ENCODE measurements around the gene PAX3.

The PAX3 gene

DNA sequence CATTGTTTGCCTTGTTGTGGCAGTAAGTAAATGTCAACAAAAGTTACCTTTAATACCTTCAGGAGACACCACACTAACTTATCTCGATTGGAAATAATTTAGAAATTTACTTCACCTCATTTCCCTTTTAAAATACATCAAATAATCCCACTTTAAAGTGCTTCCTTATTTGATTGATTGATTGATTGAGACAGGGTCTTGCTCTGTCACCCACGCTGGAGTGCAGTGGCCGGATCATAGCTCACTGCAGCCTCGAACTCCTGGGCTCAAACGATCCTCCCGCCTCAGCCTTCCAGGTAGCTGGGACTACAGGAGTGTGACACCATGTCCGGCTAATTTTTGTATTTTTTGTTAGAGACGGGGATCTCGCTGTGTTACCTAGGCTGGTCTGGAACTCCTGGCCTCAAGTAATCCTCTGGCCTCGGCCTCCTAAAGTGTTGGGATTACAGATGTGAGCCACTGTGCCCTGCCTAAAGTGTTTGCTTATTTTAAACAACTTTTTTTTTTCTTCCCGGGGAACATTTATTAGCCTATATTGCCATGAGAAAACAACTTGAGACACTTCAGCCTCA, 12.0 kb upstream of the PAX3 start:
- no peak for DNase-seq (ENCODE audit: low read depth in 2 of 2, low spot score in 1 of 2)

DNA sequence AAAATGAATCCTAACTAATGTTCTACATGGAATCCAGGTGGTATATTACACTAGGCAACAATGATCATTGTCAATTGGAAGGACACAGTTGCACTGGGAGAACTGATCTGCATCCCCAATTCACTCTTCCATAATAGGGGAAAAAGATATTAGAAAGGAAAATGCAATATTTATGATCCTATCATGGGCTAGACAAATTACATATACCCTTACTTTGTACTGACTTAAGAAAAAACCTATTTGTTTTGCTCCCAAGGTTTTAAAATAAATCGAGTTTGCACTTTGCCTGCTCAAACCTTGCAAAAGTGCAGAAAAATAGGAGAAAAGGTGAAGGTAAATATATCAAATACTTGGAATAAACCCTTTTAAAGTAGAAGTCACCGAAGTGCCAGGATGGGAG, 11.0 kb upstream of the PAX3 start:
- DNase-seq (ENCODE audit: low read depth in 2 of 2, low spot score in 1 of 2), result no peak

DNA sequence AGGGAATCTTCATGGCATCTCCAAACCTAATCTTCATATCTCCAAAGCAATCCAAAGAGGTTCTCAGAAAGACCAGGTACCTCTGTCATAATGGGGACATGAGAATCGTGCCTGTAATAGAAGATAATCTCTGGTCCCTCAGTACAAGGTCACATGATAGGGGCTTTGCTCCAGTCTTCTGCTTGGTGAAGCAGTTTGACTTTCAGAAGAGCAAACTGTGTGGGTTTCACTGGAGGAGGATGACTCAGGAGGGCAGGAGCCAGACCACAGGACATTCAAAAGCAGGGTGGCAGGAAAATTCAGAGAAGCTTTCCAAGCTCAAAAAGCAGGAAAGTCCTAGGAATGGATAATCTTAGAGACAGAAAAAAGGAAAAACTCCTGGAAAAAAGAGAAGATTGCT, 10.6 kb upstream of the PAX3 start:
- DNase-seq (ENCODE audit: low read depth in 2 of 2, low spot score in 1 of 2), result no peak

DNA sequence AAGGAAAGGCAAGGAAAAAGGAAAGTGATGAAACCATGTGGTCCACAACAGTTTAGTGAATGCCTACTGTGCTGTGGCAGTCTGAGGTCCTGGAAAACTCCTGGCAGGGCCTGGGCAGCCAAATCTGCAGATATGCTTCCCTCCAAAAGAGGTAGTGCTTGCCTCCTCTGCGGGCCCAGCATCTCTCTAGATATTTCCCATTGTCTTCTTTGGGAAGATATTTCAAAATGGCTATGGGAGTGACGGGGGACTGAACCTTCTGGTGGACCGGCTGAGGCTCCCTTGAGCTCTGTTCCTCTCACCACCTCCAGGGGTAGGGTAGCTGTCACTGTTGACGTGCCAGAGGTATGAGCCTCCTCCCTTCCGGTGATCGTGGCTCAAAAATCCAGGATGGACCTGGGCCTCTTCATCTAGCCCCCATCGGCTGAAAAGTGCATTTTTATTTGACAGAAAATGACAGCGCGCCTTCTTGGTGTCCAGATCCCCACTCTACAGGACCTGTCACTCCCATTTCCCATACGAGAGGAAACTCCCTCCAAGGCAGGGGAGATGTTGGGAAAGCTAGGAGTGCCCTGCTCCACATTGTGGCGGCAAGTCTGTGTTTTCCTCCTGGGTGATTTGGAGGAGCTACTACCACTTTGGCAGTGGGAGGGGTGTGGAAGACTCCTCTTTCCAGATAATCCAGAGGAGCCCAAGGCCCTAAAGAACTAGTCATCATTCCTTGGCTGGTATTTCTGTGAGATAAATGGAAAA, 9.4 kb upstream of the PAX3 start:
- no peak for DNase-seq (ENCODE audit: low read depth in 2 of 2, low spot score in 1 of 2)

DNA sequence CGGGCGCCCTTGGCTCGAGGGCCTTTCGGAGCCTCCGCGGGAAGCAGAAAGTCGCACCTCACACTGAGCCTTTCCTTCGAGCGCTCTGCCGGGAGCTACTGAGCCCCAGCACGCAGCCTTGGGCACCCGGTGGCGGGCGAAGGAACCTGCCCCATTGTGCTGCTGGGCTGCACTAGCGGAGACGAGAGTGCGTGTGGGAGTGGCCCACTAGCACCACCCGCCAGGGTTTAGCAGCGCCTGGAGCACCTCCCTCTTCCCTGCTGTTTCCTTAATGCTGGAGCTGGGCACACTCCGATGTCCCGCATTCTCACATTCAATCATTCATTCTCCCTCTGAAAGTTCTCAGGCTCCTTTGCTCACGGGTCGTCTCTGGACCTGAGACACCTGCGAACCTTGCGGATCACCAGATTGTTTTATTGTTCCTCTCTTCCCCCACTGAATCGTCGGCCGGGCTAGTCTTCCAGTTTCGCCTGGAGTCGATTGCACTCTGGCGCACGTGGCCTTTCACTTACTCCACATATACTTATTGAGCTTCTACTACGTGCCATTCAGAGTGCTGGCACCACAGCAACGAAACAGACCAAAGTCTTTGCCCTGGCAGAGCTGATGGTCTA, 8.5 kb upstream of the PAX3 start:
- no peak for DNase-seq (ENCODE audit: low read depth in 2 of 2, low spot score in 1 of 2)

DNA sequence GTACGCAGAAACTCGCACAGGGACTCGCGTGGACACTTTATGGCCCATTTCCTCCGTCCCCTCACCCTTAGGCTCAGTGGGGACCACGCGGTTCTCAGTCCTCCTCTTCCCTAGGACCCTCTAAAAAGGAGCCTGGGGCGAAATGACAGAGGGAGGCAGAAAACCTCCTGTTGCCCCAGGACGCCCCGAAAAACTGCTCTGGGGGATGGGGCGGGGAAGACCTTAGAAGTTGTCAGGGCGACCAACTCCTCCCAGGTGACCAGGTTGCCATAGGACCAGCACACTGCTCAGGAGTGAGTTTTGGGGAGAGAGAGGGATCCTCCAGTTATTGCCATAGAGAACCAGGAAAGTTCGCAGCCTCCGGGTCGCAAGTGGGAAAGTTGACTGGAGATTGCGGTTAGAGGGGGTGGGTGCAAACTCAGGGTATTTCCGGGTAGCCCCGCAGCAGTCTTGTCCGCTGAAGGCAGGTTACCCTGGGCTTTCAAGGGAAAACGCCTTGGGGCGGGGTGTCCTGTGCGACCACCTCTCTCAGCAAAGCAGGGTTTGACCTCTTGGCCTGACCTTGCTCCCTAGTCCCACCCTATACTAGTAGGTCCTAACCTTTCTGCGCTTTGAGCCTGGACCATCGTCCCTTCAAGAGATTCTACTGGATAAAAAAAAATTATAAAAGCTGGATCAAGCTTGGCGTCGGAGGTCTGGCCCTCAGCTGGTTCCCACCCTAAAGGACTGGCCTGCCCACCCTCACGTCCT, 7.8 kb upstream of the PAX3 start:
- DNase-seq (ENCODE audit: low read depth in 2 of 2, low spot score in 1 of 2), result no peak

DNA sequence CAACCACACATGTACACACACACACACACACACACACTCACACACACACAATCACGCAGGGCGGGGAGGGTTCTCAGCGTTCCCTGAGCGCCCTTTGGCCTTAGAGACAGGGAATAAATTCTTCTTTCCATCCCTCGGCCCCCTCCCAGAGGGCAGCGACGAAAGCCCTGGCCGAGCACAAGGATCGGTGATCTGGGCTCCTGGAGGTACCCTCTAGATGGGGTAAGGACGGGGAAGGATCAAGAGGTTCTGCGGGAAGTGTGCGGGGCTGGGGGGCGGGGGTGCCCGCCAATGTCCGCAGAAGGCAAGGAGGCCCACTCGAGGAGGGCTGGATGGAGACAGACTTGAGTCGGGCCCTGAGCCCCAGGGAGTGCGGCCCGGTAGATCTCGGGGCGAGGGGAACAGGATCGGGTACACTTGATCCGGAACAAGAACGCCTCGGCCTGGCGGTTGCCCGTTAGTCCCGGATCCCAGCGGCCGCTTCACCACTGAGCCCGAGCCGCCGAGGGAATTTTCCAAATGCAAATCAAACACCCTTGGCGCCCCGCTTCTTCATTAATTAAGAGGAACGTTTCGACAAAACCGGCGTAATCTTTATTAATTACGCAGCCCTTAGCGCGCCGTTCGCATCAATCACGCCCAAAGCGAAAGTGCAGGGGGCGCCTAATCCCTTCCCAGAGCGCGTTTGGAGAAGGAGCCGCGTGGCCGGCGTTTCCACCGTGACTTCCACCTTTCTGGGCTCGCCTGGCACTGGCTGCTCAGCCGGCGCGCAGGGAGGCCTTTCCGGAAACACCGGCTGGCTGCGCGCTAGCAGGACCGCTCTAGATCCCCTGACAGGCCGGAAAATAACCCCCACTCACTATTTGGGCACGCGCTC, 7.0 kb upstream of the PAX3 start:
- DNase-seq (ENCODE audit: low read depth in 2 of 2, low spot score in 1 of 2), result no peak

DNA sequence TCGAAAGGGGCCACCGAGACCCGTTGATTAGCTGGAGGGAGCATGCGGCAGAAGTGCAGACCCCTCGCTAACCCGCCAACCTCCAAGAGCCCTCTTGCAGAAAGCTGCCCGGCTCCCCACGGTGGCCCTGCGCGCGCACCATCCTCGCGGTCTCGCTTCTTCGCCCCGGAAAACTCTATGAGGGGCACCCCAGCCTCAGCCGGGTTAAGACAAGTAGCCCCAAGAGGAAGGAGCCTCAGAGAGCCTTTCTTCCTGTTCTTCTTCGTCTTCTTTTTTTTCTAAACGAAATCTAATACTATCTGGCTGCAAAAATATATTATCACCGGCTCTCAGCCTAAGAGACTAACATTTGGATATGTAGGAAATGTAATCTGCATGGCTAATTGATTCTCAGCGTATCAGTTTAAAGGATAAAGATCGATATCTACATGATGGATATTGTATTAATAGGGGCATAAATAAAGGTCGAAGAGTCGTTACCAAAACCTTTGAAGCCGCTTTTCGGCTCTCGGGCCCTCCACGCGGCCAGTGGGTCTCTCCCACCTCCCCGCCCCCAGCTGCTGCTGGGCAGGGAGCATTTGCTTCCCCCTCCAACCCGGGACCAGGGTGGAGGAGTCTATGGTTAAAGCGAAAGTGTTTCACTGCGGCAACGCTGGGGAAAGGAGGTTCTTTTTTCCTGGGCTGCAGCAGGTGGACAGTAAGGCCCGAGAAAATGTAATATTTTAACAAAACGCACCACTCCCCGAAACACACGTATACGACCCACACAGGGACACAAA, 6.1 kb upstream of the PAX3 start:
- DNase-seq (ENCODE audit: low read depth in 2 of 2, low spot score in 1 of 2), result no peak

DNA sequence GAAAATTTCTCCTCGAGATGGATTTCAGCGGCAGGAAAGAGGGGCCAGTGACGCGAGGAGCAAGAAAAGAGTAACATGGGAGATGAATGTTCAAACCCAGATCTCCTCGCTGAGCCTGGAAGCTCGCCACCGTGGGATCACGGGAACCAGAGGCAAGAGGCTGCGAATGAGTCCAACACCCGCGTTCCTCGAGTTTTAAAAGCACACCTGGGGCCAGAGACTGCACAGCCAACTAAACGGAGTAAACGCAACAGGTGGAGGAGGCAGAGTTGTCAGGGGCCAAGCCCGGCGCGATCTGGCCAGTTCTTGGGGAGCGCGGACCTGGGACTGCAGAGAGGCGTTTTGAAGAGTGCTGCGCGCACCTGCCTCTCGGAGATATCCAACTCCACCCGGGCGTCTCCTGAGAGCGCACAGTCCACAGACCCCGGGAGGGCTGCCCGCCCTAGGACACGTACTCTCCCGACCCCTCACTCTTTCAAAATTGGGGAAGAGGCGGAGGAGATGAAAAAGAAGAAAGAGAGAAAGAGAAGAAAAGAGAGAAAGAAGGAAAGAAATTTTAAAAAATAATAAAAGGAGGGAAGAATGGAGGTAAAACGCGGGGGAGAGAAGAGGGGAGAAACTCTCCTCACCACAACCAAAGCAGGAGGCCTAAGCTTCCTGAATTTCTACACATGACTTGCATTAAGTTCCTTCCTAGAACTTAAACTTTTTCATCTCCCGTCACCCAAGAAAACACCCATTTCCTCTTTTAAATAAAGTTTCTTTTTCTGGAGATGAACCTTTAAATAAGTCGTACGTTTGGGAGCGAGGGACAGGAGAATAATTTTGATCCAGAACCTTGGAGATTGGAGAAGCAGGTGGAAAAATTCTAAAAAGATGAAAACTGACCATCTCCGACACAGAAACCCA, 5.3 kb upstream of the PAX3 start:
- no peak for DNase-seq (ENCODE audit: low read depth in 2 of 2, low spot score in 1 of 2)

DNA sequence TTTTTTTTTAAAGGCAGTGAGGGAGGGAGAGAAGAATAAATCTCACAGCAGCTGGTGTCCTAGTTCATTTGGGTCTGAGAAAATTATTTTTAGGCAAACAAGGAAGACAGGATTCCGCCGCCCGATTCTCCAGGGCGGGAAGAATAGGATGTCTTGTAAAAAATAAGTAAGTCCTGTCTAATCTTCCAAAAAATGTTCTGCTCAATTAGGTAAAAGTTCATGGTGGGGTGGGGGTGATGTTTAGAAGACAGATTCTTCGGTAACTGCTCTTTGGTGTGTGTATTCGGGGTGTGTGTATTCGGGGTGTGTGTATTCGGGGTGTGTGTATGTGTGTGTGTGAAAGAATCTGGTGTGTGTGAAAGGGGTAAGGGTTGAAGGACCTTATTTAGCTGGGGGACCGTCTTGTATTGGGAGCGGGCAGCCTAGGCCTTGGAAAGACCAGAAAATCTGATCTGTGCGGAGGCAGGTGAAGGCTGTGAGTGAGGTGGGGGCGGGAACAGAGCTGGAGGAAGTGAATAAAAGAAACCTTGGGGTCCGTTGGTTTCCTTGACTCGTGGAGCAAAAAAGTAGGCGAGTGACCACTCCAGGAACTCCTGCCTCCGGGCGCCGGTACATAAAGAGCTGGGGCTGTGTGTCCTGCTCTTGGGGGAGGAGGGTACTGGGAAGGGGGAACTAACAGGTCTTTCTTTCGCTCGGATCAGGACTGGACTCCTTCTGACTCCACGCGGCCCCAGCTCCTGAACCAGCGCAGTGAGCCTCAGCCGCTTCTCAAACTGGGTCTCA, 4.4 kb upstream of the PAX3 start:
- no peak for DNase-seq (ENCODE audit: low read depth in 2 of 2, low spot score in 1 of 2)

DNA sequence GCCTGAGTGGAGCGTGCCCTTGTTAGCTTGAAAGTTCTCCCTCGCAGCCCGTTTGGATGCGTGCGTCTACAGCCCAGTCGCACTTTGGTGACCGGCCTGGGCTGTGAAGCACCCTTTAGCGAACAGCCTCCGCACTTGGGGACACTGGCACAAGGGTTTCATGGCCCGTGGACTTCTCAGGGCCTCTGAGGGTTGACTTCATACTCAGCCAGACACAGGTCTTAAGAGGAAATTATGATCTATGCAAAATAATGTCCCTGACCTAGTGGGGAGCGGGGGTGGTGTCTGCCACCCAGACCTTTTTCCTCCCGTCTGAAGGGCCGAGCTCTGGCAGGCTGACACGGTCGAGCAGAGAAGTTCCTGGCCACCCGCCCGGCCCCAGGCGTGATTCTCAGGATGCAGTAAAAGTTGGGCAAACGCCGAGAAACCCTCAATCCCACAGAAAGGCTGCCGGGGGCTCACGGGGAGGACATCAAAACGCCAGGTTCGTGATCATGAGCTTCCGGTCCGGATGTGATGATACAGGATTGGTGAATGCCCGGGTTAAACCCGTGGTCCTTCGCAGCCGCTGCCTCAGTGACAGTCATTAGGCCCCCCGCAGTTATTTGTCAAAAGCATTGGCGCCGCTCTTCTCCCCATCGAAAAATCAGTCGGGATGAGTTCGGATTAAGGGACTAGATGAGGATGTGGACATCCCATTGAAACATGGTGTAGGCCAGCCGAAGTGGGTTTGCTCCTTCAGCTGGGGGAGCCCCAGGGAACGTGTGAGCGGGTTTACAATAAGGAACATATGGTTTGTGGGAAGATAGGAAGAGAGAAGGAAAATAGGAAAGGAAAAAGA, 3.6 kb upstream of the PAX3 start:
- DNase-seq (ENCODE audit: low read depth in 2 of 2, low spot score in 1 of 2), result no peak

DNA sequence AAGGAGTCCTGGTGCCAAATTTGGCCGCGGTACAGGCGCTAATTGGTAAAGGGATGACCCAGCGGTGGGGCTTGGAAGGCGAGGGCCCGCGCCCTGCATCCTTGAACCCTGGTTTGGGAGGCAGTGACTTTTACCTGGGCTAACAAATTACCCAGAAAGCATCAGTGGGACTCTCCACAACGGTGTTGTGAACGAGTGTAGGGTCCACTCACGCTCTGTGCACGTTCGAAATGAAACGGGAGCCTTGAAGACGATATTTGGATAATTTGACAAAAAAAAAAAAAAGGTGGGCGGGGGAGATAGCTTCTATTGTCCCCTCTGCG, 3.0 kb upstream of the PAX3 start:
- no peak for DNase-seq (ENCODE audit: low read depth in 2 of 2, low spot score in 1 of 2)

DNA sequence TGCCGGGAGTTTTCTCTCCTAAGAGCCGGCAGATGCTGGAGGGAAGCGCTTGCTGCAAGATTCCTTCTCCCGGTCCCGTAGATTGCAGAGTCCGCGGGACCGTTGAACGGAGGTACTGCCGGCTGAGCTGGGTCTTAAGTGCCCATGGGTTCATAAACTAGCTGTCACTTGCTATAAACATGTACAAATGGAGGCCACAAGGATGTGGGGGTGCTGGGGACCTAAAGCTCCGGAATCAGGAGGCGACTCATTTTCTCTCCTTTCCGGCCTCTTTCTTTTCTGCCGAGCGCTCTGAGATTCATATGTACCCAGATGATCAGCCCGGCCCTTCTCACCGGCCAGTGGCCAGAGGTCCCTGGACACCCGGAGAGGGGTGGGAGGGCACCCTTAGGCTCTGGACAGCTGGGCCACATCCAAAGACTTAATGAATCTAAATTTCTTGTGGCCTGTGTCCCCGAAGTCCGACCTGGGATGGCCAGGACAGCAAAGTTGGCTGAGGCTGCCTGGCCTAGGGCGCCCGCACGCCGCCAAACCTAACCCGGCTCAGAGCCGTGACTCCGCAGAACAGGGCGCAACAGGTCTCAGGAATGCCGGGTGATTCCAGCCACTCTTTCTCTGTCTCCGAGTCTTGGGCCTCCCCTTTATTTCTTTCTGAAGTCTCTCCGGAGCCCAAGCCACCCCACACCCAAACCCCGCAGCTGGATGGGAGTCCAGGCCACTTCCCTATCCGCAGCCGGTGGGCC, 2.4 kb upstream of the PAX3 start:
- no peak for DNase-seq (ENCODE audit: low read depth in 2 of 2, low spot score in 1 of 2)

DNA sequence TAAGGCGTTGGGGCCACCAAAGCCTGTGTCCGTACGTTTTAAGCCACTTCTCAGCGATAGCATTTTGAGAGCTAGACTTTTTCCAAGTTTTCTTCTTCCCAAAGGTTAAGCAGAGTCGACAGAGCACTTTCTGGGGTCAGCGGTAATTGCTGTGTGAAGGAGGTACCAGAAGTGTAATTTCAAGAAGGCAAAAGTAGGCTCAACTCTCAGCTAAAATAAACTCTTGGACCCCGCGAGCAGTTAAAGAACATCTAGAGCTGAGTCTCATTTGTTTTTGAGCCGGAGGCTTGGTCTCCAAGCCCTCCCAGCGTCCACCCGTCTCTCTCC, 1.9 kb upstream of the PAX3 start:
- no peak for DNase-seq (ENCODE audit: low read depth in 2 of 2, low spot score in 1 of 2)

DNA sequence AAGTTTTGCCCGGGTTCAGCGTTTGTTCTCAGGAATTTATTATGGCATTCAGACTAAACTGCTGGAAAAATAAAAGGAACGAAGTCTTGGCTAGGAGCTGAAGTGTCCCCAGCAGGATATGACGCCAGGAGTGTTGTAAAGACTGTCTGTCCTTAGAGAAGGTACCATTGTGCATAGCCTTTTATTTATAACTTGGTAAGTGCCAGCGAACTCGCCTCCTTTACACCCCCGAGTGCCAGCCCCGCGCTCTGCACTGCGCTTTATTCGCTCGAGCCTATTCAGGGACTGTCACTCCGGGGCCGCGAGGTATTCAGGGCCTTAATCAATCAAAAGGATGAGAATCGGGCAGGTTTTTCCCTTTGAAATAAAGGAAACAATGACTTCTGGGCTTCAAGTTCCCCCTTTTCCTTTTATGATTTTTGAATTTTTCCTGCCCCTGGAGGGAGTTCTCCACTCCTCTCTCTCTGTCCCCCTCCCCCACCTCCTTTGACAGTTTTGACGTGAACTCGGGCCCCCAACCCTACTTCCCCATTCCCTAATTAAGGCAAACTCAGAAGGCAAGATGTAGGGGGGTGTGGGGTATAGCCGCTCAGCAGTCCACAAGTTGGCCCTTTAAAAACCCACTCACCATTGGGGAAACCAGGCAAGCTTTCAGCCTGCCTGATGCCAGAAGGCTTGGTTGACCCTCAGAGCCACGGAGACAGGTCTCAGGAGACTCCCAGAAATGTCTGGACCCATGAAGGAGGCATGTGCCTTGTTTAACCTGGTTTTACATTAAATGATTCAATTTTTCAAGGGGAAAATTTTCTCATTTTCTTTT, 1.3 kb upstream of the PAX3 start:
- no peak for DNase-seq (ENCODE audit: low read depth in 2 of 2, low spot score in 1 of 2)

DNA sequence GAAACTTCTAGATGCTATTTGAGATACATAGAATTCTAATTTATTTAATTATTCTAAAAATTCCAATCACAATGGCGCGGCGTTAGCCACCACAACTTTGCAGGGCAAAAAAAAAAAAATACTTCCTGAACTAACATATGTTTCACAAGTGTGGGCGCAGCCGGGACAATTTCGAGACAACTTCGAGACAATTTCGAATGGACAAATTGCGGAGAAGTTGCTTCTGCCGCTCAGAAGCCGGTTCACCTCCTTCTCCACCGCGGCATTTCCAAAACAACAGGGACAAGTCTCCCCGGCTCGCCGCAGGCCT, 842 bp downstream of the PAX3 start:
- no peak for DNase-seq (ENCODE audit: low read depth in 2 of 2, low spot score in 1 of 2)

DNA sequence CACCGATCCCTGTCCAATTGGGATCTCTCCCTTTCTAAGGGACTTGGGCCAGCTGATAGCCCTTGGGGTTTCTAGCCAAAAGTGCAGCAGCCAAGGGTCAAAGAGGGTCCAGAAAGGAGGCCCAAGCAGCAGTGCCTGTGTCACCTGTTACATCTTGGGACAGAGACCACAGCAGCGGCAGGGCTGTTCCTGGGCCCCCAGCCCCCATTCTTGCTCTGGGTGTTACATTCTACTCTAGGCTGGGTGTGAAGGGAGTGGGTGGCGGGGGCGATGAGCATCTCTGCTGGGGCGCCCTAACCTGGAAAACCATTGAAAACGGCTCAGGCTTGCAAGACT, 1.2 kb downstream of the PAX3 start:
- no peak for DNase-seq (ENCODE audit: low read depth in 2 of 2, low spot score in 1 of 2)

All from stimulated activated CD8-positive, alpha-beta memory T cell treated with anti-CD3 and anti-CD28 coated beads, Interleukin-4, amount 100 ng/mL, for 1 hour (primary cell).